ENCODE measurements around the gene TTC14.

DNA sequence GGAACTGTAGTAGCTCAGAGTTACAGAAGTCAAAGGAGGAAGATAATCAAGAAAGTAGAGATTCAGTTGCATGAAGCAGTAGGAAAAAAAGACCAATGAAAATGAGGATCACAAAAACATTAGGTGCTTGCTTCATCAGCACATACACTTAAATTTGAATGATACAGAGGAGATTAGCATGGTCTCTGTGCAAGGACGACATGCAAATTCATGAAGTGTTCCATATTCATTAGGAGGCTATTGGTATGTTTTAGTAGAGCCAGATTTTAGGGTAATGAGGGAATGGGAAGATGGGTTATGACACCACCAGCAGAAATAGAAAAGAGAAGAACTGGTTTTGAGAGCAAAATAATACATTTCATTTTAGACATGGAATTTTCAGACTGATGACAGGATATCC is 21.0 kb upstream of the TTC14 start:
- no peak for TF ChIP-seq POLR2A (IDR thresholded peaks at IDR 0.05)
- TF ChIP-seq, protein P1, sequence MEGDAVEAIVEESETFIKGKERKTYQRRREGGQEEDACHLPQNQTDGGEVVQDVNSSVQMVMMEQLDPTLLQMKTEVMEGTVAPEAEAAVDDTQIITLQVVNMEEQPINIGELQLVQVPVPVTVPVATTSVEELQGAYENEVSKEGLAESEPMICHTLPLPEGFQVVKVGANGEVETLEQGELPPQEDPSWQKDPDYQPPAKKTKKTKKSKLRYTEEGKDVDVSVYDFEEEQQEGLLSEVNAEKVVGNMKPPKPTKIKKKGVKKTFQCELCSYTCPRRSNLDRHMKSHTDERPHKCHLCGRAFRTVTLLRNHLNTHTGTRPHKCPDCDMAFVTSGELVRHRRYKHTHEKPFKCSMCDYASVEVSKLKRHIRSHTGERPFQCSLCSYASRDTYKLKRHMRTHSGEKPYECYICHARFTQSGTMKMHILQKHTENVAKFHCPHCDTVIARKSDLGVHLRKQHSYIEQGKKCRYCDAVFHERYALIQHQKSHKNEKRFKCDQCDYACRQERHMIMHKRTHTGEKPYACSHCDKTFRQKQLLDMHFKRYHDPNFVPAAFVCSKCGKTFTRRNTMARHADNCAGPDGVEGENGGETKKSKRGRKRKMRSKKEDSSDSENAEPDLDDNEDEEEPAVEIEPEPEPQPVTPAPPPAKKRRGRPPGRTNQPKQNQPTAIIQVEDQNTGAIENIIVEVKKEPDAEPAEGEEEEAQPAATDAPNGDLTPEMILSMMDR (IDR thresholded peaks at IDR 0.05), result no peak
- TF ChIP-seq POLR2AphosphoS5 (IDR thresholded peaks at IDR 0.05), result no peak
